WTC11 (cell line): ENCODE data around the gene RPL36AL.
A peak's percentile ranks its signal among the peaks of the same experiment; 100 is the strongest.

Source experiments
- FOXK1 ChIP-seq: sonication (generic); formaldehyde crosslinking; IDR thresholded peaks from 2 replicates; pipeline ENCODE4 v1.8.0; 2022; ENCODE audit warnings: mild to moderate bottlenecking, moderate library complexity, missing genetic modification reagents
- IRF2 ChIP-seq: sonication (generic); formaldehyde crosslinking; IDR thresholded peaks from 2 replicates; pipeline ENCODE4 v1.8.0; 2022; ENCODE audit warnings: low read depth, missing genetic modification reagents, borderline replicate concordance
- JUN ChIP-seq: sonication (generic); formaldehyde crosslinking; IDR thresholded peaks from 2 replicates; pipeline ENCODE4 v1.8.0; 2023; ENCODE audit warnings: mild to moderate bottlenecking, missing genetic modification reagents
- MYBL2 ChIP-seq: sonication (generic); formaldehyde crosslinking; IDR thresholded peaks from 2 replicates; pipeline ENCODE4 v1.8.1; 2023; ENCODE audit warnings: mild to moderate bottlenecking, moderate library complexity, missing genetic modification reagents
- NFYB ChIP-seq: sonication (generic); formaldehyde crosslinking; conservative IDR thresholded peaks from 2 replicates; pipeline ENCODE4 v1.8.0; 2022; ENCODE audit warnings: low read depth, missing genetic modification reagents
- SOX15 ChIP-seq: fragments of 250-450 bp; sonication (Bioruptor Pico); IDR thresholded peaks from 2 replicates; pipeline ENCODE4 v1.9.0; 2021; ENCODE audit warnings: mild to moderate bottlenecking
- SP1 ChIP-seq: sonication (generic); formaldehyde crosslinking; conservative IDR thresholded peaks from 2 replicates; pipeline ENCODE4 v1.8.1; 2022; ENCODE audit warnings: missing genetic modification reagents
- TF ChIP-seq, protein P1 (sequence below): fragments of 200-600 bp; IDR thresholded peaks from 2 replicates; pipeline ENCODE4 v1.8.0; 2022; ENCODE audit warnings: antibody characterized with exemption
- TF ChIP-seq, protein P2 (sequence below): sonication (generic); formaldehyde crosslinking; IDR thresholded peaks from 2 replicates; pipeline ENCODE4 v1.8.1; 2023; ENCODE audit warnings: mild to moderate bottlenecking, missing genetic modification reagents, moderate library complexity
- TF ChIP-seq, protein P3 (sequence below): sonication (generic); formaldehyde crosslinking; IDR thresholded peaks from 2 replicates; pipeline ENCODE4 v1.8.1; 2023; ENCODE audit warnings: mild to moderate bottlenecking, missing genetic modification reagents, moderate library complexity
- TF ChIP-seq, protein P4 (sequence below): sonication (generic); formaldehyde crosslinking; IDR thresholded peaks from 2 replicates; pipeline ENCODE4 v1.8.1; 2022; ENCODE audit warnings: mild to moderate bottlenecking, missing genetic modification reagents, moderate library complexity, borderline replicate concordance

DNA sequence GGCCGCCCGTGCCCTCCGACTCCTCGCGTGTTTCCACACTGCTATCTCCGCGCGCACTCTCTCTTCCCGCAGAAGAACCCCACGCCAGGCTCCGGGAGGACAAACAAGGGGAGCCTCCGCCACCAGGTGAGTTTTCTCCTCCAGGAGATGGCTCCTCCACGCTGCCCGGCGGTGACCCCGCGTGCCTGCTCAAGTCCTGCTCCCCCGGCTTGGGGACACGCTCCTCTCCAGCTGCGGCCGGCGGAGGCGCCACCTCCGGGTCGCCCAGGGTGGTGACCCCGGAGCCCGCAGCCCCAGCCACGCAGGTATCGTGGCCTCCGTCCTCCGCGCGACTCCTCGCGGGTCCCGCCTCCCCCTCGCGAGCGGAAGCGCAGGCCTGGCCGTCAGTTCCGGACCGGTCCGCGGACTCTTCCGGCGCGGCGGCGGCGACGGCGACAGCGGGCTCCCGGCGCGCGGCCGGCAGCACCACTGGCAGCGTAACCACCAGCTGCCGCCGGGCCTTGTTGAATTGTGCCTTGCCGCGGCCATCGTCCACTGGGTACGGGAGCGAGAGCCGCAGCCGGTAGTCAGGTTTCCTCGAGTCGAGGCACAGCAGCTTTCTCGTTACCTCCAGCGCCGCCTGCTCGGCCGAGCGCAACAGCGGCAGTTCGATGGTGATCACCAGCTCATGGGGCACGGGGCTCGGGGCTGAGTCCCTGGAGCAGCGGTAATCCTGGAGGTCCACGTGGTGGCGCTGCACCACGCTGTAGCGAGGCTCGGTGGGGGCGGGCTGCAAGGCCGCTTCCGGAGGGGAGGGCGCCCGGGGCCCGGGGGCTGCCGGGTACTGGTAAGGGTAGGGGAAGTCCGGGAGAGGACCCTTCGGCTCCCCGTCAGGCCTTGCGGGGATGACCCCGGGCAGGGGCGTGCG is 13.5 kb upstream of the RPL36AL start:
- TF ChIP-seq NFYB (CRISPR knock-in tag) (no peak; the same call in 1 of the 2 replicates), JUN (CRISPR knock-in tag) (no peak), MYBL2 (CRISPR knock-in tag) (peak; percentile 12; the same call in 1 of the 2 replicates), IRF2 (CRISPR knock-in tag) (peak; percentile 60; the same call in 1 of the 2 replicates), FOXK1 (CRISPR knock-in tag) (peak; percentile 86), SP1 (CRISPR knock-in tag) (peak; percentile 90), SOX15 (CRISPR knock-in tag) (no peak)
- TF ChIP-seq, protein P1, sequence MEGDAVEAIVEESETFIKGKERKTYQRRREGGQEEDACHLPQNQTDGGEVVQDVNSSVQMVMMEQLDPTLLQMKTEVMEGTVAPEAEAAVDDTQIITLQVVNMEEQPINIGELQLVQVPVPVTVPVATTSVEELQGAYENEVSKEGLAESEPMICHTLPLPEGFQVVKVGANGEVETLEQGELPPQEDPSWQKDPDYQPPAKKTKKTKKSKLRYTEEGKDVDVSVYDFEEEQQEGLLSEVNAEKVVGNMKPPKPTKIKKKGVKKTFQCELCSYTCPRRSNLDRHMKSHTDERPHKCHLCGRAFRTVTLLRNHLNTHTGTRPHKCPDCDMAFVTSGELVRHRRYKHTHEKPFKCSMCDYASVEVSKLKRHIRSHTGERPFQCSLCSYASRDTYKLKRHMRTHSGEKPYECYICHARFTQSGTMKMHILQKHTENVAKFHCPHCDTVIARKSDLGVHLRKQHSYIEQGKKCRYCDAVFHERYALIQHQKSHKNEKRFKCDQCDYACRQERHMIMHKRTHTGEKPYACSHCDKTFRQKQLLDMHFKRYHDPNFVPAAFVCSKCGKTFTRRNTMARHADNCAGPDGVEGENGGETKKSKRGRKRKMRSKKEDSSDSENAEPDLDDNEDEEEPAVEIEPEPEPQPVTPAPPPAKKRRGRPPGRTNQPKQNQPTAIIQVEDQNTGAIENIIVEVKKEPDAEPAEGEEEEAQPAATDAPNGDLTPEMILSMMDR = peak; percentile 79
- TF ChIP-seq, protein P2, sequence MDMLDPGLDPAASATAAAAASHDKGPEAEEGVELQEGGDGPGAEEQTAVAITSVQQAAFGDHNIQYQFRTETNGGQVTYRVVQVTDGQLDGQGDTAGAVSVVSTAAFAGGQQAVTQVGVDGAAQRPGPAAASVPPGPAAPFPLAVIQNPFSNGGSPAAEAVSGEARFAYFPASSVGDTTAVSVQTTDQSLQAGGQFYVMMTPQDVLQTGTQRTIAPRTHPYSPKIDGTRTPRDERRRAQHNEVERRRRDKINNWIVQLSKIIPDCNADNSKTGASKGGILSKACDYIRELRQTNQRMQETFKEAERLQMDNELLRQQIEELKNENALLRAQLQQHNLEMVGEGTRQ = peak; percentile 68
- TF ChIP-seq, protein P3, sequence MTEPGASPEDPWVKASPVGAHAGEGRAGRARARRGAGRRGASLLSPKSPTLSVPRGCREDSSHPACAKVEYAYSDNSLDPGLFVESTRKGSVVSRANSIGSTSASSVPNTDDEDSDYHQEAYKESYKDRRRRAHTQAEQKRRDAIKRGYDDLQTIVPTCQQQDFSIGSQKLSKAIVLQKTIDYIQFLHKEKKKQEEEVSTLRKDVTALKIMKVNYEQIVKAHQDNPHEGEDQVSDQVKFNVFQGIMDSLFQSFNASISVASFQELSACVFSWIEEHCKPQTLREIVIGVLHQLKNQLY = no peak
- TF ChIP-seq, protein P4, sequence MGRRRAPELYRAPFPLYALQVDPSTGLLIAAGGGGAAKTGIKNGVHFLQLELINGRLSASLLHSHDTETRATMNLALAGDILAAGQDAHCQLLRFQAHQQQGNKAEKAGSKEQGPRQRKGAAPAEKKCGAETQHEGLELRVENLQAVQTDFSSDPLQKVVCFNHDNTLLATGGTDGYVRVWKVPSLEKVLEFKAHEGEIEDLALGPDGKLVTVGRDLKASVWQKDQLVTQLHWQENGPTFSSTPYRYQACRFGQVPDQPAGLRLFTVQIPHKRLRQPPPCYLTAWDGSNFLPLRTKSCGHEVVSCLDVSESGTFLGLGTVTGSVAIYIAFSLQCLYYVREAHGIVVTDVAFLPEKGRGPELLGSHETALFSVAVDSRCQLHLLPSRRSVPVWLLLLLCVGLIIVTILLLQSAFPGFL = 0 out of 2 replicates have a peak, but pooled peaks have one; percentile 40
